Cerebellar cortex (tissue), 1 donor: Measurements from ENCODE around the gene TMEM273.

Experiments used
- DNase-seq: peaks from one replicate; pipeline ENCODE4 v3.0.0-alpha.2; 2015; ENCODE audit warnings: low spot score

TMEM273 gene

GRCh38 chr10:49176310-49177268 is 11.6 kb downstream of the TMEM273 start:
- DNase-seq, result no peak

- DNase-seq, result no peak
These were observed 12.4 kb downstream of the TMEM273 start for GRCh38 chr10:49175587-49176309.

DNA sequence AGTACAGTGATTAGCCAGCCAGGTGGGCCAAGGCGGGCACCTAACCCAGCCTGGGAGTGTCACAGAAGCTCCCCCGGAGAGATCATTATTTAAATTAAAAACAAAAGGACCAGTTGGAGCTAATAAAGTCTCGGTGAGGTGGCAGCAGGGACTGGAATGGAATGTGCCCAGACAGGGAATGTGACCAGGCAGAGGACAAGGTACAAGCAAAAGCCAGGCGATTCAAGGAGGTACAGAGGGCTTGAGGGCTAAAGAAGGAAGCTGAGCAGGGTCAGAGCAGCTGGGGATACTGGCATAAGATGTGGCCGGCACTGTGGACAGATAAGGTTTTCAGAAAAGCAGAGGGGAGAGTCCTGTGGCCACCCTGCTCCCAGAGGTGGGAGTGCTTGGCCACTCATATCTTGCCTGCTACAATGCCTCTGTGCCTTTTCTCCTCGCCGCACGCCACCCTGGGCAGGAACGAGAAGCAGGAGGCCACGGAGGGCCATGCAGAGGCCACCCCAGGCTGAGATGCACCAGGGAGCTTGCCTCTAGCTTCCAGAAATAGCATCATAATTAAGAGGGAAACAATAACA is 13.2 kb downstream of the TMEM273 start:
- DNase-seq, result no peak

DNA sequence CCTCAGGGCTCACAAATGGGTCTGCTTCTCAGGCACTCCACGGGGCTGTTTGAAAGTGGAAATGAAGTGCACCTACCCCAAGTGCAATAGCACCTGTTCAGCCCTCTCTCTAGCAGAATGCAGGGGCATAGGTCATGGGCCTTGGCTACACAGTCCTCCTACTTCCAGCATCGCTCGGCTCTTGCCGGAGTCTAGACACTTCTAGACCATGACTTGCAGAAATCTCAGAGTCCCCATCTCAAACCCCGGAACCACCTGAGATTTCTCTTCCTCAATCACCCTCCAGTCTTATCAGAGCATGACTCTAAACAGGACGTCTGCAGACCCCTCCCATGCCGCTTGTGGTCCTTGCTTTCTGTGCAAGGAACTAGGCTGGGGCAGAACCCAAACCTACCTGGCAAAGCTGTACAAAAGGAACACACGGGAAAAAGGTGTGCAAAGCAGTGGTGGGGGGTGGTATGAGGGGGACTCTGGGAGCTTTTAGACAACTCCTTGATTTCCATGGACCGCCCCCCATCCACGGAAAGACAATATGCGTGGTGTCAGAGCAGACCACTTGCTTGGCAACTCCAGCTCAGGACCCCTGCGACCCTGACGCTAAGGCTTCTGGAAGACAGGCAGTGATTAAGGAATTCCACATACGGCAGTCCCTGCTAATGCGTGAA is 13.8 kb downstream of the TMEM273 start:
- DNase-seq, result no peak

GRCh38 chr10:49173853-49174252 is 14.3 kb downstream of the TMEM273 start:
- no peak for DNase-seq

DNA sequence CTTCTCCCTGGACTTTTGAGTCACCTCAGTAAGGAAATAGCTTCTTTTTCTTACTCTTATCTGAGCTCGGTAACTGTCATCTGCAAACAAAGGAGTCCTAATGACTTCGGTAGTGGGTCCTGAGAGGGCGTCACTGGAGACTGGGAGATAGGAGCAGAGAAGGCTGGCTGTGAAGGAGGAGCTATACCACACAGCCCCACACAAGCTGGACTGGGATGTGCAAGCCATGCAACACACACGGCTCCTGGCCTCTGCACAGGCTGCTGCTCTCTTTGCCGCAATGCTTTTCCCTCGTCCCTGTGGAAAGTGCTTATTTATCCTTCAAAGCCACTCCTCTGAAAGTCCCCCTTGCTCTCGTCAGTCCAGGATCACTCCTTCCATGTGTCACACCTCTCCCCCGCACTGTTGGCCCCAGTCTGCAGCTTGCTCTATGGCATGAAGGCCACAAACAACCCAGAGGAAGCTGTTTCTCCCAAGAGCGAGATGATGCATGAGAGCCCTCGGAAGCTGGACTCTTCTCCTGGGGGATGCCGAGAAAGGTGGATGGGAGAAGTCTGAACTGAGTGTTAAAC is 14.9 kb downstream of the TMEM273 start:
- no peak for DNase-seq

DNA sequence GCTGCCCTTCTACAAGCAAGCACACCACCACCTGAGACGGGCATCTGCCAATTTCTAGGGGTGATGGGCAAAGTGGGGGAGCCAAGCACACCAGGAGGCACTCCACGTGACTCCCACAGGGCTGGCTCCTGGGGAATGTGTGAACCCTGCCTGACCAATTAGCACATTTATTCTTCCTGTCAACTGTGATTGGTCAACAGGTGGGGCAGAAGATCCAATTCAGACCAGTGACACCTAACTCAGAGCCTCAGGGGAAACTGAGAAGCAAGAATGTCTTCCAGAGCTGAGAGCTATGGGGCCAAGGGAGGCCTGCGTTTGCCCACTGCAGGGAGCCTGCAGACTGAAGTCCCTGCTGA is 15.4 kb downstream of the TMEM273 start:
- DNase-seq, result no peak

DNA sequence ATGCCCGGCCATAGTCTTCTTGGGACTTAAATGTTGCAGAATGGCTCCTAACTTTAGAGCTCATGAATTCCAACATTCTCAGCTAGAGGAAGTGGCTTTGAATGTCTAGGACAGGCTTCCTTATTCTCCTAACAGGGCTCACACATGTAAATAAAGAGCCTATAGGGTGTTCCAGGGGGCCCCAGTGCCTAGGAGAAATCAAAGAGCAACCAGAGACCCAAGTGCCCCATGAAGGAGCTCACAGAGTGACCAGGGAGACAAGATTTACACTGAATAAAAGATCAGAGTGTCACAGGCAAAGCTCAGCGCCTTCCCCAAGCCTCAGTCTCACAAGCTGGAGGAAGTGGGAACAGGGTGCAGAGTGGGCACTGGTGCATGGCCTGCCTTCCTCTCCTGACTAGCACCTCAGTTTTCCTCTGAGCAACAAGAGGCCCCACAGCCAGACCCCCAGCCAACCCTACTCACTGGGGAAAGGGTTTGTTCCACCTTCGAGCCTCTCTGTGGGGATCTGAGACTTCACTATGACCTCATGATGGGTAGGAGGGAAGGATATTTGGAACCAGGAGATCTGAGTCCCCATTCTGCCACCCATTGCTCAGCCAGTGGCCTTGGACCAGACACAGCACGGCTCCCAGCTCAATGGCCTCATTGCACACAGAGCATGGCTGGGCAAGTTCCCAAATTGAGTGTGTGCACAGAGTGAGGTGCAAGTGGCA is 16.0 kb downstream of the TMEM273 start:
- no peak for DNase-seq

DNA sequence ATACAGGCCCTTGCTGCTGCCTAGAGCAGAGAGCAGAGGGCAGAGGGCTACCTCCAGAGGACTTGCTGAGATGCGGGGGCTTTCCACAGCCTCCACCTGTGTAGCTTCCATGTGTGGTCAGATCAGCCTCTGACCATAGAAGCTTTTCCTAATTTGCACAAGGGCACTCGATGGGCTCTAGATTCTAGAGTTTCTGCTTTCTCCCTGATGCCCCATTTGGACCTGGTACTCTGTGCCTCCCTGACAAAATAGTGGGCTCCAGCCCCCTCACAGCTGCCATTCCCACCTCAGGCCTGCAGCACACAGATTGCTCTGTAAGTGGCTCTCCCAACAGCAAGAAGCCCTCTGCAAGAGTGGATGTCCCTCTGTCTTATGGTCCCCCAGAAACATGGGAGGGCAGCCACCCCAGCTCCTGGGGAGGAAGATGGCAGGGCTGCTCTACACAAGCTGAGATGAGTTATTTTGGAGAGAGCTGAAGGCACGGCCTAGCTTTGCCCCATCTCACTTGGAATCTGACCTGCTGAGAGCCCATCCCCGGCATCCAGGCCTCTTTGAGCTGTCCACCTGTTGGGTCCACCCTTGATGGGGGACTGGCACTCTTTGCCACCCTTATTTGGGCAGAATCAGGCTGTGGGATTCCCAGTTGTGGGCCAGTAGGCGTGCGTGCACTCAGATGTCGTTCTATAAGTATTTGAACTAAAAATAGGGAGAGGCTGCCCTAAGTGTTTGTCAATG is 16.7 kb downstream of the TMEM273 start:
- DNase-seq, result no peak

DNA sequence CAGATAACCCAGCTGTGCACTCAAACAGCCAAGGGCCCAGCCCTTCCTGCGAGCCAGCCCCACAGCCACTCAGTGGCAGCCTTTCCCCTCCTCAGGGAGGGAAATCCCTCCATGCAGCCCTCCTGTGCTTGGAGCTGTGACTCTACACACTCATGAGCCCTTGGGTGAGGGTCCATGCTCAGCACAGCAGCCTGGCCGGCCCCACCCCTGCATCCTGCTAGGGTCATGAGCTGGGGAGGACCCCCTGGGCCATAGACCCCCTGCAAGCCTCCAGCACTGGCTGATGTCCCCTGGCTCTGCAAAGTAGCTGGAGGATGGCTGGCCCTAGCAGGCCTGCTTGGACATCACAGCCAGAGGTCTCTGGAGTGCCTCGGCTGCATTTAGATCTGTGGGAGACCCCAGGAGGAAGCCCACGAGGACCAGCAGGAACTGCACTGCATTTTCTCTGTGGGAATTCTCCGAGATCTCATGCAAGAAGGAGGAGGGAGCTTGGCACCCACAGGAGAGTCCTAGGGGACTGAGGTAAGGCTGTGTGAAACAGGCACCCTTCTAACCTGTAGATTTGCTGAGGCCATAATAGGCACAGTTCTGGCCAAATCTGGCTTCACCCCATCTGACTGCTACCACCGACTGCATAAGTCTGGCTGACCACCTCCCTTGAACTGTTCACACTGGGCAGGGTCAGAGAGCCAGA is 17.4 kb downstream of the TMEM273 start:
- DNase-seq, result no peak

GRCh38 chr10:49169776-49170175 is 18.4 kb downstream of the TMEM273 start:
- DNase-seq, result no peak

DNA sequence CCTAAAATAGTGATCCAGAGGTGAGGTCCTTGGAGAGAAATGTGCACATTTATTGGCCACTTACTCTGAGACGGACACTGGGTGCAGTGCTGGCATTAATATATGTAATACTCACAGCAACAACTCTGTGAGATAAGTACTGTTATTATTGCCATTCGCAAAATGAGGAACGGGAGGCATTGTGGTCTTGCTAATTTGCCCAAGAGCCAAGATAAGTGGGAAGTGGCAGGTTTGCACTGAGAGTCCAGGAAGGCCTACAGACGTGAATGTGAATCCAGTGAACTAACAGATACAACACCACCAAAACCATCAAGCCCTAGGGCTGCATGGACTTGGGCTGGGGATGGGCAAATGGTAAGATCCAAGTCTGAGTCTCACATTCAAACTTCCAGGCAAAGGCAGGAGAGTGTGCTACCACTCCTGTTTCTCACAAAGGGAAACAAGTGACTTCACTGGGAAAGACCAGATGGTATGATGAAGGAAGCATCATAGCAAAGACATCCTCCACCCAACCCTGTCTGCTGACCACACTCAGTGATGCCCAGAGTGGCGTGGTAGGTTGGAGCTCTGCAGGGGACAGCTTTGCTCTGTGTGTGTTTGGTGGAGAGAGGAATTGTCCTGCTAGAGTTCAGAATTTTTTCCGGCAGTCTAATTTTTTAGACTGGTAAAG is 19.2 kb downstream of the TMEM273 start:
- no peak for DNase-seq

GRCh38 chr10:49168171-49168540 is 20.0 kb downstream of the TMEM273 start:
- DNase-seq, result no peak

DNA sequence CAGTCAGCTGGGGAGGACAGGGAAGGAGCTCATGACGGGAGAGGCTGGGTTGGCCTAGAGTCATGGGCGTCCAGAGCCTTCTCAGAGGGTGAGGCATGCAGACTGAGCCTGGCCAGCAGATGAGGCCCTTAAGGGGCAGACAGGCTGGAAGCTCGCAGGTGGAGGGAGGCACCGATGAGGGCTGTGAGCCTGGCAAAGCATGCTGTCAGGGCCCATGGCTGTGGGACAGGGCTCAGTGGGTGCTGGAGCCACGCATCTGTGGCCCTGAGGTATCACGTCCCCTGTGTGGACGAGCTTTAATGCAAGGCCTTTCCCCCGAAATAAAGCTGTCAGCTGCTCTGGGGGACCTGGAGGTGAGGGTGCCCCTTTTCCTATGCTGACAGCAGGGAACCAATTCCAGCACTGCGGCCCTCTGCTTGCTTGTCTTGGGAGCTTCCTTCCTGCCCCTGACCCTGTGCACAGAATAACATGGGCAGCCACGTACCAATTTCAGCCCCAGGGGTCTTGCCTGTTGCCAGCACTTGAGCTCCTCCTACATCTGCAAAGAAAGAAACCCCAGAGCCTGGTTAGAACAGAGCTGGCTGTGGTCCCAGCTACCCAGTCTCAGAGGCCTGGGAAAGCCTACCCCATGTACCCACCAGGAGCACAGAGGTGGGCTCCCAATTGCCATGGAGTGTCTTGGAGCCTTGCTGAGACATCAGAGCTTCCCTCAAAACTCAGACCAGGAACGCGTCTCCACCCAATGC is 20.6 kb downstream of the TMEM273 start:
- DNase-seq, result no peak

- no peak for DNase-seq
These were observed 21.4 kb downstream of the TMEM273 start for GRCh38 chr10:49166484-49167400.

DNA sequence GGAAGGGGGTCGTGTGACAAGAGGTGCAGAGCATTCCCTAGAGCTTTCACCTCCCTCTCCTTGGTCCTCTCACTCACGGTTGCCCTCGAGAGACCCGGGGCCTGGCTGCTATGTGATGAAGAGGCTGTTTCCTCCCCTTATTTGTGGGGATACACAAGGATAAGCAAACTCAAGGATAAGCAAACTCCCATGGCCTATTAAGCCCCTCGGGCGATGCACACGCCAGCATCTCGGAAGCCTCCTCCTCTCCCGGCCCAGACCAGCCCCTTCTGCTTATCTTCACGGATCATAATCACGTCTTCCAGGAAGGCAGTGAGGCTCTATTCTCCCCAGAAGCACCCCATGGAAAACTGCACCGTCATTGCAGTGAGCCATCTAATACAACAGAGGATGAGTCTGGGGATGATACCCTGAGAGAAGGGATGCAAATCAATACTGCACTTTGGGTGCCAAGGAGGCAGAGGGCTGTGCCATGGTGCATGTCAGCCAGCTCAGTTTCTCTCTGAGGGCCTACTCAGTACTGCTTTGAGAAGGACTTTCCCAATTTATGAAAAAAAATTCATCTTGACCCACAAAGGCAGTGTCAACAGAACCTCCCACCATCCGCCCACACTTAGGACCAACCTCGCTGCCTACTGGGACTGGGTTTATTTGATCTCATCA is 22.2 kb downstream of the TMEM273 start:
- no peak for DNase-seq

GRCh38 chr10:49165259-49165658 is 22.9 kb downstream of the TMEM273 start:
- DNase-seq, result no peak
